ENCODE results near the gene EXD3. TPM values are rescaled to one million over a fixed set of nuclear protein-coding genes. Genes with fewer than 3 reads are reported as not detected.

The EXD3 gene
- total and polyA plus RNA-seq, 2 of the 4 experiments (the other 2 are of a cell fraction) = 1.1 to 7.4 TPM

DNA sequence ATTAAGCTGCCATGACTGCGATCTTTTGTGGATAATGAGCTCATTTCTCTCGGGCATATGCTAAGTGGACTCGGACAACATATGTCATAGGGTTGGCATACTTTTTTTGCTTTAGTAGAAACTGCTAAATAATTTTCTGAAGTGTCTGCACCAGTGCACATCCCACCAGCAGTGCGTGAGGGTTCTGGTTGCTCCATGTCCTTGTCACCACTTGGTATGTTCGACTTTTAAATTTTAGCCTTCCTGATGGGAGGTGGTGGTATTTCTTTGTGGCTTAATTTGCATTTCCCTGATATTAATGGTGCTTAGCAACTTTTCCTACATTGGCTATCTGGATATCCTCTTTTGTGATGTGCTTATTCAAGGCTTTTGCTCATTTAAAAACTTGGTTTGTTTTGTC lies 63.1 kb downstream of the EXD3 start:
- TF ChIP-seq, protein P1, sequence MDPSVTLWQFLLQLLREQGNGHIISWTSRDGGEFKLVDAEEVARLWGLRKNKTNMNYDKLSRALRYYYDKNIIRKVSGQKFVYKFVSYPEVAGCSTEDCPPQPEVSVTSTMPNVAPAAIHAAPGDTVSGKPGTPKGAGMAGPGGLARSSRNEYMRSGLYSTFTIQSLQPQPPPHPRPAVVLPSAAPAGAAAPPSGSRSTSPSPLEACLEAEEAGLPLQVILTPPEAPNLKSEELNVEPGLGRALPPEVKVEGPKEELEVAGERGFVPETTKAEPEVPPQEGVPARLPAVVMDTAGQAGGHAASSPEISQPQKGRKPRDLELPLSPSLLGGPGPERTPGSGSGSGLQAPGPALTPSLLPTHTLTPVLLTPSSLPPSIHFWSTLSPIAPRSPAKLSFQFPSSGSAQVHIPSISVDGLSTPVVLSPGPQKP (IDR thresholded peaks at IDR 0.05; ENCODE audit: borderline replicate concordance, low read depth, low read length) = no peak
- no peak for TF ChIP-seq NFE2L2 (IDR thresholded peaks at IDR 0.05; ENCODE audit: low read depth, low read length)
- TF ChIP-seq MAFK (IDR thresholded peaks at IDR 0.05; ENCODE audit: low read depth, low read length) = no peak
- TF ChIP-seq, protein P2, sequence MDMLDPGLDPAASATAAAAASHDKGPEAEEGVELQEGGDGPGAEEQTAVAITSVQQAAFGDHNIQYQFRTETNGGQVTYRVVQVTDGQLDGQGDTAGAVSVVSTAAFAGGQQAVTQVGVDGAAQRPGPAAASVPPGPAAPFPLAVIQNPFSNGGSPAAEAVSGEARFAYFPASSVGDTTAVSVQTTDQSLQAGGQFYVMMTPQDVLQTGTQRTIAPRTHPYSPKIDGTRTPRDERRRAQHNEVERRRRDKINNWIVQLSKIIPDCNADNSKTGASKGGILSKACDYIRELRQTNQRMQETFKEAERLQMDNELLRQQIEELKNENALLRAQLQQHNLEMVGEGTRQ (IDR thresholded peaks at IDR 0.05; ENCODE audit: low read depth, low read length) = no peak
- no peak for TF ChIP-seq MXI1 (IDR thresholded peaks at IDR 0.05; ENCODE audit: borderline replicate concordance, low read depth, low read length)
- TF ChIP-seq POLR2A (IDR thresholded peaks at IDR 0.05; ENCODE audit: low read depth, low read length) = no peak
- no peak for TF ChIP-seq MAZ (IDR thresholded peaks at IDR 0.05; ENCODE audit: borderline replicate concordance, low read depth, low read length)
- TF ChIP-seq, protein P3, sequence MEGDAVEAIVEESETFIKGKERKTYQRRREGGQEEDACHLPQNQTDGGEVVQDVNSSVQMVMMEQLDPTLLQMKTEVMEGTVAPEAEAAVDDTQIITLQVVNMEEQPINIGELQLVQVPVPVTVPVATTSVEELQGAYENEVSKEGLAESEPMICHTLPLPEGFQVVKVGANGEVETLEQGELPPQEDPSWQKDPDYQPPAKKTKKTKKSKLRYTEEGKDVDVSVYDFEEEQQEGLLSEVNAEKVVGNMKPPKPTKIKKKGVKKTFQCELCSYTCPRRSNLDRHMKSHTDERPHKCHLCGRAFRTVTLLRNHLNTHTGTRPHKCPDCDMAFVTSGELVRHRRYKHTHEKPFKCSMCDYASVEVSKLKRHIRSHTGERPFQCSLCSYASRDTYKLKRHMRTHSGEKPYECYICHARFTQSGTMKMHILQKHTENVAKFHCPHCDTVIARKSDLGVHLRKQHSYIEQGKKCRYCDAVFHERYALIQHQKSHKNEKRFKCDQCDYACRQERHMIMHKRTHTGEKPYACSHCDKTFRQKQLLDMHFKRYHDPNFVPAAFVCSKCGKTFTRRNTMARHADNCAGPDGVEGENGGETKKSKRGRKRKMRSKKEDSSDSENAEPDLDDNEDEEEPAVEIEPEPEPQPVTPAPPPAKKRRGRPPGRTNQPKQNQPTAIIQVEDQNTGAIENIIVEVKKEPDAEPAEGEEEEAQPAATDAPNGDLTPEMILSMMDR (conservative IDR thresholded peaks at IDR 0.05; ENCODE audit: low read depth, low read length) = no peak
- no peak for TF ChIP-seq CHD1 (IDR thresholded peaks at IDR 0.05; ENCODE audit: low read depth, low read length)
- TF ChIP-seq CEBPB (IDR thresholded peaks at IDR 0.05; ENCODE audit: low read depth, low read length) = no peak
- no peak for TF ChIP-seq RCOR1 (IDR thresholded peaks at IDR 0.05; ENCODE audit: insufficient replicate concordance, low read length)
- TF ChIP-seq BHLHE40 (IDR thresholded peaks at IDR 0.05; ENCODE audit: low read depth, low read length) = no peak
- no peak for TF ChIP-seq SMC3 (IDR thresholded peaks at IDR 0.05; ENCODE audit: low read depth, low read length)
- no peak for TF ChIP-seq FOS (IDR thresholded peaks at IDR 0.05; ENCODE audit: low read depth, low read length)
- no peak for TF ChIP-seq RFX5 (IDR thresholded peaks at IDR 0.05; ENCODE audit: low read depth, low read length)
- no peak for TF ChIP-seq RAD21 (IDR thresholded peaks at IDR 0.05; ENCODE audit: low read length)
- Histone ChIP-seq H3K79me1 (ENCODE audit: low read depth in 1 of 2, low read length in 2 of 2) (no peaks in the 10 kb centered on the region), H3K23ac (ENCODE audit: low read depth, low read length) (no peak overlapping the region), H3K36me3 (ENCODE audit: control insufficient read depth, insufficient read depth, low read length) (no peaks in the 10 kb centered on the region), H2BK5ac (ENCODE audit: low read depth, low read length, poor library complexity, severe bottlenecking) (no peak overlapping the region), H4K8ac (ENCODE audit: low read depth in 2 of 2, low read length in 2 of 2) (no peak overlapping the region), H3K9ac (ENCODE audit: low read depth, low read length) (no peak overlapping the region), H2BK120ac (ENCODE audit: low read depth, low read length) (no peak overlapping the region), H4K91ac (ENCODE audit: insufficient read depth, low read depth, low read length) (no peak overlapping the region), H3K27me3 (ENCODE audit: control insufficient read depth, insufficient read depth, low read length) (no peaks in the 10 kb centered on the region), H4K20me1 (ENCODE audit: insufficient read depth, low read length) (no peaks in the 10 kb centered on the region), H2AK5ac (ENCODE audit: low read depth, low read length) (no peak overlapping the region), H3K4me1 (ENCODE audit: control insufficient read depth, insufficient read depth, low read length) (no peaks in the 10 kb centered on the region), H3K9me3 (ENCODE audit: control insufficient read depth, insufficient read depth, low read length) (peaks cover 36% of the 10 kb centered on the region), H3K9me1 (ENCODE audit: insufficient read depth, low read length) (no peaks in the 10 kb centered on the region), H2BK20ac (ENCODE audit: low read depth, low read length) (no peak overlapping the region), H2BK15ac (ENCODE audit: low read depth, low read length) (no peak overlapping the region), H2AFZ (replicated peaks; ENCODE audit: low read length, poor library complexity) (no peak overlapping the region), H3K14ac (replicated peaks; ENCODE audit: low read depth, low read length) (no peak overlapping the region), H3K4me3 (ENCODE audit: insufficient read depth, low read depth, low read length) (no peak overlapping the region), H4K5ac (ENCODE audit: low read depth, low read length) (no peak overlapping the region), H3K18ac (ENCODE audit: low read depth, low read length) (no peak overlapping the region), H3K4me2 (ENCODE audit: low read depth, low read length) (no peak overlapping the region), H2AK9ac (replicated peaks; ENCODE audit: low read depth, low read length, poor library complexity) (no peak overlapping the region), H3K27ac (ENCODE audit: insufficient read depth, low read length) (no peak overlapping the region), H3K4ac (ENCODE audit: low read depth, low read length) (no peak overlapping the region), H3K56ac (ENCODE audit: extremely low read depth, insufficient read depth, low read length) (no peak overlapping the region)
- CTCF ChIA-PET = no interaction called here
- BruUV-seq (replicated peaks) = no TSS peak
- WGBS, 2 experiments (ENCODE audit: extremely low coverage in 2 of 2, insufficient read length in 1 of 2) = 72% methylated on average over 3 of the region's 5 CpGs; no CpG with 5 or more reads in 1 of the 2 experiments
- no peak for DNase-seq
- intact Hi-C loops (cut with micrococcal nuclease) (no loop called here), in situ Hi-C loops (cut with MboI; ENCODE audit: low sequenced_read_pairs) (no loop called here), dilution Hi-C loops (cut with HindIII; ENCODE audit: low sequenced_read_pairs, unreplicated experiment) (no loop called here)
- no peak for ATAC-seq (ENCODE audit: low read depth)
- POLR2A ChIA-PET (ENCODE audit: unreplicated experiment) = no interaction called here

Data from IMR-90 (cell line).